A673 (cell line): ENCODE data around the gene CD302. TPM values are rescaled to one million over a fixed set of nuclear protein-coding genes. Genes with fewer than 3 reads are reported as not detected.
"Not testable (repeated sequence)": the region's sequence is repeated elsewhere in the genome, so short reads cannot be mapped to it uniquely, and the experiment has no call there.

Experiments used
- BruUV-seq: library from RNA; stranded (reverse); fragments of 400-500 nt; replicated peaks from 2 replicates; lab custom pipeline; 2021; lab: Mats Ljungman, UMichigan
- CTCF ChIA-PET: fragments of 300-600 bp; sonication (Branson Sonifier 250); formaldehyde crosslinking; loops from one replicate; lab custom pipeline; 2022; ENCODE audit warnings: antibody characterized with exemption; lab: Charles Lee
- POLR2A ChIA-PET: fragments of 300-600 bp; sonication (Branson Sonifier 250); formaldehyde crosslinking; loops from one replicate; lab custom pipeline; 2022; ENCODE audit warnings: antibody characterized with exemption; ENCODE audit not compliant: low non-redundant PET; lab: Charles Lee
- DNase-seq: peaks from one replicate; pipeline ENCODE4 v3.0.0-alpha.2; 2015; ENCODE audit warnings: low spot score
- H3K27ac ChIP-seq: fragments of 200-600 bp; sonication (generic); 2 replicates; pipeline ENCODE4 v1.5.1; 2016; ENCODE audit warnings: mixed run types, low read depth, mild to moderate bottlenecking, mixed read lengths, antibody characterized with exemption, low read length; ENCODE audit not compliant: poor library complexity, severe bottlenecking
- H3K27me3 ChIP-seq: fragments of 200-600 bp; sonication (generic); replicated peaks from 2 replicates; pipeline ENCODE4 v1.6.1; 2017; ENCODE audit warnings: mixed run types, low read depth, mild to moderate bottlenecking, mixed read lengths, antibody characterized with exemption, low read length; ENCODE audit not compliant: insufficient read depth, poor library complexity
- H3K36me3 ChIP-seq: fragments of 200-600 bp; sonication (generic); 2 replicates; pipeline ENCODE4 v1.6.1; 2016; ENCODE audit warnings: mixed run types, mild to moderate bottlenecking, mixed read lengths, antibody characterized with exemption, low read length; ENCODE audit not compliant: insufficient read depth, poor library complexity, severe bottlenecking
- H3K4me1 ChIP-seq: fragments of 200-600 bp; sonication (generic); 2 replicates; pipeline ENCODE4 v1.6.1; 2017; ENCODE audit warnings: mixed run types, mild to moderate bottlenecking, mixed read lengths, antibody characterized with exemption, low read length; ENCODE audit not compliant: insufficient read depth, poor library complexity, severe bottlenecking
- H3K4me3 ChIP-seq: fragments of 200-600 bp; sonication (generic); 2 replicates; pipeline ENCODE4 v1.5.1; 2016; ENCODE audit warnings: low read depth, mixed run types, mild to moderate bottlenecking, mixed read lengths, low read length; ENCODE audit not compliant: poor library complexity, severe bottlenecking
- H3K9me3 ChIP-seq: fragments of 200-600 bp; sonication (generic); 2 replicates; pipeline ENCODE4 v1.6.1; 2016; ENCODE audit warnings: mixed run types, low read depth, mild to moderate bottlenecking, mixed read lengths, antibody characterized with exemption, low read length; ENCODE audit not compliant: poor library complexity, severe bottlenecking
- EZH2 ChIP-seq: fragments of 200-600 bp; sonication (generic); IDR thresholded peaks from 2 replicates; pipeline ENCODE4 v1.6.1; 2017; ENCODE audit warnings: borderline replicate concordance, low read depth, mild to moderate bottlenecking, mixed read lengths, antibody characterized with exemption, low read length; ENCODE audit not compliant: poor library complexity, severe bottlenecking
- intact Hi-C: fragments of 100-400 bp; cut with micrococcal nuclease; formaldehyde crosslinking; loops from one replicate; pipeline ENCODE4 v1.10.0; 2022; ENCODE audit not compliant: unreplicated experiment
- total RNA-seq: library from RNA; stranded (reverse); gene quantifications from 2 replicates; pipeline ENCODE4 v1.2.3, GENCODE V29; 2021
- TF ChIP-seq, protein P1 (sequence below): fragments of 300-800, 200-600 bp; sonication (generic); conservative IDR thresholded peaks from 2 replicates; pipeline ENCODE4 v1.5.1; 2017; ENCODE audit warnings: low read depth, mild to moderate bottlenecking, antibody characterized with exemption, low read length, moderate library complexity, mixed read lengths

CD302 gene
- total RNA-seq, 1 experiment from 2014 or later, result 0.24 TPM

DNA sequence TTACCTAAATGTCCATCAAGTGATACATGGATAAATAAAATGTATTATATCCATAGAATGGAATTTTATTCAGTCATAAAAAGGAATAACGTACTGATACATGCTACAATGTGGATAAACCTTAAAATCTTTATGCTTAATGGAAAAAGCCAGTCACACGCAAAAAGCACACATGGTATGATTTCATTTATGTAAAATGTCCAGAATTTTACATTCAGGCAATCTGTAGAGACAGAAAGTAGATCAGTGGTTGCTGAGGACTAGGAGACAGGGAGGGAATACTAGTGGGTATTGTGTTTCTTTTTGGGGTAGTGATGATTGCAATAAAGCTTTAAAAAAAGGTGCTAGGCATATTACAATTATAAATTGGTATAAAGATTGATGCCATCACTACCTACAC lies 30.7 kb upstream of the CD302 start:
- no peaks in the 10 kb centered on the region for H3K4me1 ChIP-seq
- no peak overlapping the region for H3K4me3 ChIP-seq
- no peak for DNase-seq
- no peak overlapping the region for H3K27ac ChIP-seq
- H3K9me3 ChIP-seq, result no peaks in the 10 kb centered on the region
- no peak for TF ChIP-seq EZH2
- TF ChIP-seq, protein P1, sequence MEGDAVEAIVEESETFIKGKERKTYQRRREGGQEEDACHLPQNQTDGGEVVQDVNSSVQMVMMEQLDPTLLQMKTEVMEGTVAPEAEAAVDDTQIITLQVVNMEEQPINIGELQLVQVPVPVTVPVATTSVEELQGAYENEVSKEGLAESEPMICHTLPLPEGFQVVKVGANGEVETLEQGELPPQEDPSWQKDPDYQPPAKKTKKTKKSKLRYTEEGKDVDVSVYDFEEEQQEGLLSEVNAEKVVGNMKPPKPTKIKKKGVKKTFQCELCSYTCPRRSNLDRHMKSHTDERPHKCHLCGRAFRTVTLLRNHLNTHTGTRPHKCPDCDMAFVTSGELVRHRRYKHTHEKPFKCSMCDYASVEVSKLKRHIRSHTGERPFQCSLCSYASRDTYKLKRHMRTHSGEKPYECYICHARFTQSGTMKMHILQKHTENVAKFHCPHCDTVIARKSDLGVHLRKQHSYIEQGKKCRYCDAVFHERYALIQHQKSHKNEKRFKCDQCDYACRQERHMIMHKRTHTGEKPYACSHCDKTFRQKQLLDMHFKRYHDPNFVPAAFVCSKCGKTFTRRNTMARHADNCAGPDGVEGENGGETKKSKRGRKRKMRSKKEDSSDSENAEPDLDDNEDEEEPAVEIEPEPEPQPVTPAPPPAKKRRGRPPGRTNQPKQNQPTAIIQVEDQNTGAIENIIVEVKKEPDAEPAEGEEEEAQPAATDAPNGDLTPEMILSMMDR, result no peak
- CTCF ChIA-PET, result no interaction called here
- no TSS peak for BruUV-seq
- intact Hi-C loops, result no loop called here
- H3K36me3 ChIP-seq, result no peaks in the 10 kb centered on the region
- POLR2A ChIA-PET, result no interaction called here
- no peaks in the 10 kb centered on the region for H3K27me3 ChIP-seq

DNA sequence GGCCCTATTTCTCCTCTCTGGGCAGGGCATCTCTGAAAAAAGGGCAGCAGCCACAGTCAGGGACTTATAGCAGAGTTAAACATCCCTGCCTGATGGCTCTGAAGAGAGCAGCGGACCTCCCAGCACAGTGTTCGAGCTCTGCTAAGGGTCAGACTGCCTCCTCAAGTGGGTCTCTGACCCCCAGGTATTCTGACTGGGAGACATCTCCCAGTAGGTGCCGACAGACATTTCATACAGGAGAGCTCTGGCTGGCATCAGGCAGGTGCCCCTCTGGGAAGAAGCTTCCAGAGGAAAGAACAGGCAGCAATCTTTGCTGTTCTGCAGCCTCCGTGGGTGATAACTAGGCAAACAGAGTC lies 24.4 kb upstream of the CD302 start:
- BruUV-seq, CTCF ChIA-PET: not testable (repeated sequence)

DNA sequence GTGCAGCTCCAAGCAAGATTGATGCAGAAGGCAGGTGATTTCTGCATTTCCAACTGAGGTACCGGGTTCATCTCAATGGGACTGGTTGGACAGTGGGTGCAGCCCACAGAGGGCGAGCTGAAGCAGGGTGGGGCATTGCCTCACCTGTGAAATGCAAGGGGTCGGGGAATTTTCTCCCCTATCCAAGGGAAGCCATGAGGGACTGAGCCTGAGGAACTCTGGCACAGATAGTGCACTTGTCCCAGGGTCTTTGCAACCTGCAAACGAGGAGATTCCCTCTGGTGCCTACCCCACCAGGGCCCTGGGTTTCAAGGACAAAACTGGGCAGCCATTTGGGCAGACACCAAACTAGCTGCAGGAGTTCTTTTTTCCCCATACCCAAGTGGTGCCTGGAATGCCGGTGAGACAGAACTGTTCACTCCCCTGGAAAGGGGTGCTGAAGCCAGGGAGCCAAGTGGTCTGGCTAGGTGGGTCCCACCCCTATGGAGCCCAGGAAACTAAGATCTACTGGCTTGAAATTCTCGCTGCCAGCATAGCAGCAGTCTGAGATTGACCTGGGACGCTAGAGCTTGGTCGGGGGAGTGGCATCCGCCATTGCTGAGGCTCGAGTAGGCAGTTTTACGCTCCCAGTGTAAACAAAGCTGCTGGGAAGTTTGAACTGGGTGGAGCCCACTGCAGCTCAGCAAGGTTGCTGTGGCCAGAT lies 23.9 kb upstream of the CD302 start:
- H3K27ac ChIP-seq, BruUV-seq, H3K27me3 ChIP-seq, DNase-seq, H3K4me3 ChIP-seq, H3K9me3 ChIP-seq, H3K4me1 ChIP-seq, intact Hi-C loops, H3K36me3 ChIP-seq, CTCF ChIA-PET, POLR2A ChIA-PET: not testable (repeated sequence)

More for the DNA sequence above, 24.4 kb upstream of the CD302 start:
- H3K27me3 ChIP-seq, H3K9me3 ChIP-seq, POLR2A ChIA-PET, DNase-seq, H3K27ac ChIP-seq, H3K36me3 ChIP-seq, H3K4me1 ChIP-seq, intact Hi-C loops, H3K4me3 ChIP-seq: not testable (repeated sequence)

DNA sequence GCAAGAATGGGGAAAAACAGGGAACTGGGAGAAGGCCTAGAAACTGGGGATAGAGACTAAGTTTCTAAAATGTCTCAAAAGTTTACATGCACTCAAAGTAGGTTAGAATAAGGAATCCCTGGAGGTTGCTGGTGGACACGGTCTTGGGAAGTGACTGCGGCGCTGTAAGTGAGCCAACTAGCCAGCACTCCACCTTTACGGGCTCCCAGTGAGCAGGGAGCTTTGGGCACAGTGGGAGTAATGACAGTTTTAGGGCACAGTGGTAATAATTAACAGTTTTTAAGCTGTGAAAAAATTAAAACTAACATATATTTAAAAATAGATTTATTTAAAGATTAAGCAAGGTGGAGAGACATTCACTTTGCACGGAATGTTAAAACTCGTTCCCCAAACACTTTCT lies 20.9 kb upstream of the CD302 start:
- DNase-seq, result no peak
- Histone ChIP-seq H3K27me3 (peaks cover 10% of the 10 kb centered on the region), H3K4me3 (no peak overlapping the region), H3K36me3 (no peaks in the 10 kb centered on the region), H3K4me1 (no peaks in the 10 kb centered on the region), H3K9me3 (no peaks in the 10 kb centered on the region), H3K27ac (no peak overlapping the region)
- intact Hi-C loops, result no loop called here
- ChIA-PET POLR2A (no interaction called here), CTCF (interaction anchor here (0.6 kb wide), 1 partner anchor 103 kb away, joined by 3 read pairs; no protein-coding TSS in a partner anchor)
- no TSS peak for BruUV-seq
- no peak for TF ChIP-seq EZH2
- TF ChIP-seq, protein P1, result no peak
